GM12878 (cell line): Measurements from ENCODE around the gene GRAMD1A.

ENCODE experiments used
- BACH1 ChIP-seq: fragments of 450-650 bp; IDR thresholded peaks from 2 replicates; pipeline ENCODE4 v1.6.1; 2017; ENCODE audit warnings: mild to moderate bottlenecking, borderline replicate concordance
- CBFB ChIP-seq: IDR thresholded peaks from 2 replicates; pipeline ENCODE4 v1.6.1; 2016; ENCODE audit warnings: antibody characterized with exemption, low read depth
- CREM ChIP-seq: IDR thresholded peaks from 2 replicates; pipeline ENCODE4 v1.6.1; 2014; ENCODE audit warnings: antibody characterized with exemption, low read depth
- HDAC2 ChIP-seq: fragments of 200-600 bp; sonication (generic); IDR thresholded peaks from 2 replicates; pipeline ENCODE4 v1.6.1; 2017
- POLR2AphosphoS5 ChIP-seq: IDR thresholded peaks from 2 replicates; pipeline ENCODE4 v1.6.1; 2011; ENCODE audit warnings: mild to moderate bottlenecking, low read length, inconsistent platforms
- RAD51 ChIP-seq: fragments of 450-650 bp; IDR thresholded peaks from 2 replicates; pipeline ENCODE4 v1.6.1; 2016; ENCODE audit warnings: moderate library complexity, mild to moderate bottlenecking, inconsistent platforms
- SUZ12 ChIP-seq: fragments of 200-600 bp; sonication (generic); IDR thresholded peaks from one replicate; pipeline ENCODE4 v1.6.1; 2018; ENCODE audit warnings: antibody characterized with exemption, mild to moderate bottlenecking; ENCODE audit not compliant: unreplicated experiment
- ZBED1 ChIP-seq: IDR thresholded peaks from 2 replicates; pipeline ENCODE4 v1.6.1; 2016; ENCODE audit warnings: borderline replicate concordance
- TF ChIP-seq, protein P1 (sequence below): fragments of 450-650 bp; formaldehyde crosslinking; IDR thresholded peaks from 2 replicates; pipeline ENCODE4 v1.5.0; 2022; ENCODE audit warnings: mild to moderate bottlenecking, missing genetic modification characterization
- TF ChIP-seq, protein P2 (sequence below), 3 experiments: IDR thresholded peaks in 2 of 3; conservative IDR thresholded peaks in 1 of 3; 2 replicates each; pipeline ENCODE4 v1.5.1; 2011; ENCODE audit warnings: low read depth in 3 of 3, low read length in 3 of 3, mild to moderate bottlenecking in 3 of 3, control low read depth in 2 of 3, moderate library complexity in 2 of 3, inconsistent platforms in 1 of 3, mixed read lengths in 1 of 3; ENCODE audit not compliant: control insufficient read depth in 2 of 3, insufficient read depth in 1 of 3; ENCODE audit errors: extremely low read depth in 1 of 3
- TF ChIP-seq, protein P3 (sequence below): IDR thresholded peaks from 2 replicates; pipeline ENCODE4 v1.6.1; 2011; ENCODE audit warnings: low read depth, mild to moderate bottlenecking, low read length, moderate library complexity, borderline replicate concordance; ENCODE audit errors: extremely low read depth

DNA sequence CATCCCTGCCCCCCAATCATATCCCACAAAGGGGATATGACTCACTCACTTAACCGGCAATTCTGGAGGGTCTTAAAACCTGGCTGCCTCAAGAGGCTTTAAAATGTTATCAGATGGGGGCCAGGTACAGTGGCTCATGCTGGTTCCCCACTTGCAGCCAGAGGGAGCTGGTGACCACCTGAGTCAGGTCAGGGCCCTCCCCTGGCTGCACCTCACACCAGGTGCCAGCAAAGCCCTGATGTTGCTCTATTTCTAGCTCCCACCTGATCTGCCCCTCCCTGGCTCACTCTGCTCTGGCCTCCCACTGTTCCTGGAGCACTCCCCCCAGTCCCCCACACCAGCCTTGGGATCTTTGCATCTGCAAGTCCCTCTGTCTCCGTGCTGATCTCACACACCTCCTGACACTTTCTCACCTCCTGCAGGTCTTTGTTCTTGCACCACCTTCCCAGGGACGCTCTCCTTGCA, 55.6 kb downstream of the GRAMD1A start:
- TF ChIP-seq, protein P1, sequence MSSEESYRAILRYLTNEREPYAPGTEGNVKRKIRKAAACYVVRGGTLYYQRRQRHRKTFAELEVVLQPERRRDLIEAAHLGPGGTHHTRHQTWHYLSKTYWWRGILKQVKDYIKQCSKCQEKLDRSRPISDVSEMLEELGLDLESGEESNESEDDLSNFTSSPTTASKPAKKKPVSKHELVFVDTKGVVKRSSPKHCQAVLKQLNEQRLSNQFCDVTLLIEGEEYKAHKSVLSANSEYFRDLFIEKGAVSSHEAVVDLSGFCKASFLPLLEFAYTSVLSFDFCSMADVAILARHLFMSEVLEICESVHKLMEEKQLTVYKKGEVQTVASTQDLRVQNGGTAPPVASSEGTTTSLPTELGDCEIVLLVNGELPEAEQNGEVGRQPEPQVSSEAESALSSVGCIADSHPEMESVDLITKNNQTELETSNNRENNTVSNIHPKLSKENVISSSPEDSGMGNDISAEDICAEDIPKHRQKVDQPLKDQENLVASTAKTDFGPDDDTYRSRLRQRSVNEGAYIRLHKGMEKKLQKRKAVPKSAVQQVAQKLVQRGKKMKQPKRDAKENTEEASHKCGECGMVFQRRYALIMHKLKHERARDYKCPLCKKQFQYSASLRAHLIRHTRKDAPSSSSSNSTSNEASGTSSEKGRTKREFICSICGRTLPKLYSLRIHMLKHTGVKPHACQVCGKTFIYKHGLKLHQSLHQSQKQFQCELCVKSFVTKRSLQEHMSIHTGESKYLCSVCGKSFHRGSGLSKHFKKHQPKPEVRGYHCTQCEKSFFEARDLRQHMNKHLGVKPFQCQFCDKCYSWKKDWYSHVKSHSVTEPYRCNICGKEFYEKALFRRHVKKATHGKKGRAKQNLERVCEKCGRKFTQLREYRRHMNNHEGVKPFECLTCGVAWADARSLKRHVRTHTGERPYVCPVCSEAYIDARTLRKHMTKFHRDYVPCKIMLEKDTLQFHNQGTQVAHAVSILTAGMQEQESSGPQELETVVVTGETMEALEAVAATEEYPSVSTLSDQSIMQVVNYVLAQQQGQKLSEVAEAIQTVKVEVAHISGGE (CRISPR knock-in tag) = no peak
- no peak for TF ChIP-seq HDAC2
- TF ChIP-seq, protein P2, sequence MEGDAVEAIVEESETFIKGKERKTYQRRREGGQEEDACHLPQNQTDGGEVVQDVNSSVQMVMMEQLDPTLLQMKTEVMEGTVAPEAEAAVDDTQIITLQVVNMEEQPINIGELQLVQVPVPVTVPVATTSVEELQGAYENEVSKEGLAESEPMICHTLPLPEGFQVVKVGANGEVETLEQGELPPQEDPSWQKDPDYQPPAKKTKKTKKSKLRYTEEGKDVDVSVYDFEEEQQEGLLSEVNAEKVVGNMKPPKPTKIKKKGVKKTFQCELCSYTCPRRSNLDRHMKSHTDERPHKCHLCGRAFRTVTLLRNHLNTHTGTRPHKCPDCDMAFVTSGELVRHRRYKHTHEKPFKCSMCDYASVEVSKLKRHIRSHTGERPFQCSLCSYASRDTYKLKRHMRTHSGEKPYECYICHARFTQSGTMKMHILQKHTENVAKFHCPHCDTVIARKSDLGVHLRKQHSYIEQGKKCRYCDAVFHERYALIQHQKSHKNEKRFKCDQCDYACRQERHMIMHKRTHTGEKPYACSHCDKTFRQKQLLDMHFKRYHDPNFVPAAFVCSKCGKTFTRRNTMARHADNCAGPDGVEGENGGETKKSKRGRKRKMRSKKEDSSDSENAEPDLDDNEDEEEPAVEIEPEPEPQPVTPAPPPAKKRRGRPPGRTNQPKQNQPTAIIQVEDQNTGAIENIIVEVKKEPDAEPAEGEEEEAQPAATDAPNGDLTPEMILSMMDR (IDR thresholded peaks at IDR 0.05 in 2 of 3, conservative IDR thresholded peaks at IDR 0.05 in 1 of 3; ENCODE audit: control insufficient read depth in 2 of 3, extremely low read depth in 1 of 3, insufficient read depth in 1 of 3, low read depth in 3 of 3, low read length in 3 of 3) = peak; percentile 39 to 56 (median 44); a peak in 4 of 6 replicates
- TF ChIP-seq, protein P3, sequence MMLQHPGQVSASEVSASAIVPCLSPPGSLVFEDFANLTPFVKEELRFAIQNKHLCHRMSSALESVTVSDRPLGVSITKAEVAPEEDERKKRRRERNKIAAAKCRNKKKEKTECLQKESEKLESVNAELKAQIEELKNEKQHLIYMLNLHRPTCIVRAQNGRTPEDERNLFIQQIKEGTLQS = no peak
- no peak for TF ChIP-seq POLR2AphosphoS5
- TF ChIP-seq CBFB = no peak
- TF ChIP-seq CREM = no peak
- no peak for TF ChIP-seq BACH1
- no peak for TF ChIP-seq RAD51
- TF ChIP-seq ZBED1 = no peak
- no peak for TF ChIP-seq SUZ12
